MM.1S (cell line): ENCODE results near the gene PRR15L.
"Not testable (repeated sequence)": the region's sequence is repeated elsewhere in the genome, so short reads cannot be mapped to it uniquely, and the experiment has no call there.

Experiments used
- DNase-seq: peaks from one replicate; pipeline ENCODE4 v3.0.0-alpha.2; 2015
- H2AFZ ChIP-seq: fragments of 300-600 bp; sonication (generic); 2 replicates; pipeline ENCODE4 v1.6.0; 2016; ENCODE audit warnings: antibody characterized with exemption, low read length
- H3F3A ChIP-seq: fragments of 300-600 bp; sonication (generic); 2 replicates; pipeline ENCODE4 v1.6.1; 2016; ENCODE audit warnings: mild to moderate bottlenecking, antibody characterized with exemption, low read length, moderate library complexity, mixed read lengths; ENCODE audit not compliant: insufficient read depth
- H3K27ac ChIP-seq: fragments of 300-600 bp; sonication (generic); 2 replicates; pipeline ENCODE4 v1.5.1; 2016; ENCODE audit warnings: mild to moderate bottlenecking, low read length
- H3K27me3 ChIP-seq: fragments of 300-600 bp; sonication (generic); replicated peaks from 2 replicates; pipeline ENCODE4 v1.6.0; 2016; ENCODE audit warnings: low read length; ENCODE audit not compliant: insufficient read depth
- H3K36me3 ChIP-seq: fragments of 300-600 bp; sonication (generic); replicated peaks from 2 replicates; pipeline ENCODE4 v1.6.1; 2016; ENCODE audit warnings: mild to moderate bottlenecking, low read length, mixed read lengths; ENCODE audit not compliant: insufficient read depth
- H3K4me1 ChIP-seq: fragments of 300-600 bp; sonication (generic); 2 replicates; pipeline ENCODE4 v1.6.1; 2016; ENCODE audit warnings: low read length, mixed read lengths
- H3K4me2 ChIP-seq: fragments of 300-600 bp; sonication (generic); 2 replicates; pipeline ENCODE4 v1.6.0; 2016; ENCODE audit warnings: low read depth, low read length
- H3K4me3 ChIP-seq: fragments of 300-600 bp; sonication (generic); 2 replicates; pipeline ENCODE4 v1.5.1; 2016; ENCODE audit warnings: low read length, mixed read lengths
- H3K79me2 ChIP-seq: fragments of 300-600 bp; sonication (generic); 2 replicates; pipeline ENCODE4 v1.6.1; 2016; ENCODE audit warnings: mixed run types, low read length, mixed read lengths
- H3K9ac ChIP-seq: fragments of 300-600 bp; sonication (generic); 2 replicates; pipeline ENCODE4 v1.6.1; 2016; ENCODE audit warnings: low read length, mixed read lengths
- H3K9me2 ChIP-seq: fragments of 300-600 bp; sonication (generic); replicated peaks from 2 replicates; pipeline ENCODE4 v1.6.1; 2016; ENCODE audit warnings: mild to moderate bottlenecking, low read length, mixed read lengths; ENCODE audit not compliant: insufficient read depth
- H3K9me3 ChIP-seq: fragments of 300-600 bp; sonication (generic); replicated peaks from 2 replicates; pipeline ENCODE4 v1.6.1; 2016; ENCODE audit warnings: mild to moderate bottlenecking, low read length, mixed read lengths; ENCODE audit not compliant: insufficient read depth
- H4K20me1 ChIP-seq: fragments of 300-600 bp; sonication (generic); 2 replicates; pipeline ENCODE4 v1.6.1; 2016; ENCODE audit warnings: mild to moderate bottlenecking, low read length, moderate library complexity, mixed read lengths; ENCODE audit not compliant: insufficient read depth
- EZH2 ChIP-seq: fragments of 300-600 bp; sonication (generic); optimal IDR thresholded peaks from 2 replicates; pipeline ENCODE3; 2017; ENCODE audit warnings: low read depth, mild to moderate bottlenecking, antibody characterized with exemption, low read length, mixed read lengths
- EZH2phosphoT487 ChIP-seq: fragments of 300-600 bp; sonication (generic); IDR thresholded peaks from 2 replicates; pipeline ENCODE4 v1.6.1; 2018; ENCODE audit warnings: antibody characterized with exemption, low read length
- TF ChIP-seq, protein P1 (sequence below): fragments of 300-600 bp; sonication (generic); IDR thresholded peaks from 2 replicates; pipeline ENCODE4 v1.5.1; 2016; ENCODE audit warnings: antibody characterized with exemption, low read length, mixed read lengths

The PRR15L gene

DNA sequence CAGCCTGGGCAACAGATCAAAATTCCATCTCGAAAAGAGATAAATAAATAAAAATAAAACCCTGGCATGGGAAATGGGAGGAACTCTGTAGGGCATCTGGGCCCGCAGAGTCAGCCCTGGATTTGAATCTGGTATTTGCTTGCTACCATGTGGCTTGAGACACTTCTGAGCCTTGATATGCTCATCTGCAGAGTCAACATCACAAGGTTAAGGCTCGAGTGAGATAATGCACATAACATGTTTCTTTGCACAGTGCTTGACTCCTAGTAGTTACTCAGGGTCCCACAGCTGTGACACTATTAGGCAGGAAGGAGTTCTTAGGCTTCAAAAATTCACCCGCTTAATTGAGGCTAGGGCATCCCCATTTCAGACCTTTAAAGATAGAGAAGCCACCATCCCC, 34.5 kb upstream of the PRR15L start:
- H3K4me2 ChIP-seq = no peak overlapping the region
- H3K4me1 ChIP-seq = peaks cover 25% of the 10 kb centered on the region

DNA sequence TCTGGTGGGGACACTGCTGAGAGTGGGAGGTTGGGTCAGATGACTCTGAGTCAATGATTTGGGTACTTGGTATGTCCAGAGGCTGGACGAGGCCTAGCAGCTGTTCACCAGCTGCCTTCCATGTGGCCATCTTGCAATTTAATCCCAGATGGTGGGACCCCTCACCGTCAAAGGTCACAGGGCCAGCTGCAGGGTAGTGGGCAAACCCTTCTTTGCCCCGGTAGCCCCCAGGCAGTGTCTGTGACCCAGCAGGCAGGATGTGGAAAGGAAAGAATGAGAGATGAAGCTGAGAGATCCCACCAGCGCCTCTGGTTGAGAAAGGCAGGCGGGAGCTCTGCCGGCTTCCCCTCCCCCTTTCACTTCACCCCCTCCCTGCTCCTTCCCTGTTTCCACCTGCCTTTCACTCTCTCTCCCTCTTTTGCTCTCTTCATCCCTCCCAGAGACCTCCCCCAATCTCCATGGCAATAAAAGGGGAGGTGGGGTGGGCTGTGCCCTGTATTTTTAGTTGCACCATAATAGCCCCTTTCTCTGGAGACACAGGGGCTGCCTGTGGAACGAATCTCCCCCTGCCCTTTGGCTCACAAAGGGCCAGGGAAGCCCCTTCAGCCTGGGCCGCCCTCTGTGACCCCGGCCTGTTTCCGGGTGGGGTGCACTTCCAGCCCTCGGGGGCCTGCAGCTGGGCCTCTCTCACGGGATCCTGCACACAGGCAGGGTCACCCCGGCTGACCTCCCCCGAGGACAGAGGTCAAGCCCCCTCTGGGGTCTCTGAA, 33.5 kb upstream of the PRR15L start:
- Histone ChIP-seq H3K36me3 (no peaks in the 10 kb centered on the region), H4K20me1 (no peaks in the 10 kb centered on the region), H3K9me3 (no peaks in the 10 kb centered on the region), H2AFZ (no peak overlapping the region), H3K4me3 (no peak overlapping the region), H3K4me2 (no peak overlapping the region), H3K9me2 (no peaks in the 10 kb centered on the region), H3K79me2 (no peaks in the 10 kb centered on the region), H3K4me1 (peaks cover 25% of the 10 kb centered on the region), H3K27ac (no peak overlapping the region), H3K27me3 (no peaks in the 10 kb centered on the region), H3F3A (peaks cover 12% of the 10 kb centered on the region), H3K9ac (no peak overlapping the region)
- DNase-seq = no peak
- TF ChIP-seq EZH2 = no peak
- TF ChIP-seq, protein P1, sequence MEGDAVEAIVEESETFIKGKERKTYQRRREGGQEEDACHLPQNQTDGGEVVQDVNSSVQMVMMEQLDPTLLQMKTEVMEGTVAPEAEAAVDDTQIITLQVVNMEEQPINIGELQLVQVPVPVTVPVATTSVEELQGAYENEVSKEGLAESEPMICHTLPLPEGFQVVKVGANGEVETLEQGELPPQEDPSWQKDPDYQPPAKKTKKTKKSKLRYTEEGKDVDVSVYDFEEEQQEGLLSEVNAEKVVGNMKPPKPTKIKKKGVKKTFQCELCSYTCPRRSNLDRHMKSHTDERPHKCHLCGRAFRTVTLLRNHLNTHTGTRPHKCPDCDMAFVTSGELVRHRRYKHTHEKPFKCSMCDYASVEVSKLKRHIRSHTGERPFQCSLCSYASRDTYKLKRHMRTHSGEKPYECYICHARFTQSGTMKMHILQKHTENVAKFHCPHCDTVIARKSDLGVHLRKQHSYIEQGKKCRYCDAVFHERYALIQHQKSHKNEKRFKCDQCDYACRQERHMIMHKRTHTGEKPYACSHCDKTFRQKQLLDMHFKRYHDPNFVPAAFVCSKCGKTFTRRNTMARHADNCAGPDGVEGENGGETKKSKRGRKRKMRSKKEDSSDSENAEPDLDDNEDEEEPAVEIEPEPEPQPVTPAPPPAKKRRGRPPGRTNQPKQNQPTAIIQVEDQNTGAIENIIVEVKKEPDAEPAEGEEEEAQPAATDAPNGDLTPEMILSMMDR = no peak
- TF ChIP-seq EZH2phosphoT487 = no peak

More for the DNA sequence above, 34.5 kb upstream of the PRR15L start:
- Histone ChIP-seq H3F3A (peaks cover 12% of the 10 kb centered on the region), H3K4me3 (no peak overlapping the region), H4K20me1 (no peaks in the 10 kb centered on the region), H3K27me3 (no peaks in the 10 kb centered on the region), H3K9ac (no peak overlapping the region), H2AFZ (no peak overlapping the region), H3K79me2 (no peaks in the 10 kb centered on the region), H3K36me3 (no peaks in the 10 kb centered on the region), H3K9me2 (no peaks in the 10 kb centered on the region), H3K9me3 (no peaks in the 10 kb centered on the region), H3K27ac (no peak overlapping the region)
- no peak for DNase-seq
- TF ChIP-seq EZH2phosphoT487 (no peak), EZH2 (no peak)

DNA sequence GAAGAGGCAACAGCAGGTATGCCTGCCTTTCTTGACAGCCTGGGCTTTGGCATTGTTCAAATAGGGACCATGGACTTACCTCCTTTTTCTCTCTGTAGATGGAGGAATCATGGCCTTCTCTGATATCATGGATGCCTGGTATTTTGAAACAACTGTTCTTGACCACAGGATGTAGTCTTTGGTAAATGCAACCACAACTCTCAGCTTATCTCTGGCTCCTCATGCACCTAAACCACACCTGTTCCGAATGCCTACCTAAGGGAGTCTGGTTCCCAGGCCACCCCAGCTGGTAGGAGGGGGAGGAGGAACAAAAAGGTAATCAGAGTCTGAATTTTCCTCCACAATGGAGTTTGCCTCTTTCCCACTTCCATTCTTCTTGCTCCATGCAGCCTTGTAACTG, 32.0 kb upstream of the PRR15L start:
- H3K36me3 ChIP-seq = no peaks in the 10 kb centered on the region
- TF ChIP-seq EZH2phosphoT487 = no peak
- TF ChIP-seq EZH2 = no peak
- TF ChIP-seq, protein P1 = no peak
- peak overlapping the region; percentile 3; the same call in 1 of the 2 replicates for H3K27ac ChIP-seq
- DNase-seq = peak; percentile 83
- no peaks in the 10 kb centered on the region for H3K9me3 ChIP-seq
- H3K9ac ChIP-seq = no peak overlapping the region
- H3K4me2 ChIP-seq = peak overlapping the region; percentile 20
- H3K79me2 ChIP-seq = no peaks in the 10 kb centered on the region
- no peak overlapping the region for H3K4me3 ChIP-seq
- peaks cover 12% of the 10 kb centered on the region for H3F3A ChIP-seq
- H3K9me2 ChIP-seq = no peaks in the 10 kb centered on the region
- no peaks in the 10 kb centered on the region for H3K27me3 ChIP-seq
- H3K4me1 ChIP-seq = peaks cover 25% of the 10 kb centered on the region
- no peaks in the 10 kb centered on the region for H4K20me1 ChIP-seq
- no peak overlapping the region for H2AFZ ChIP-seq

DNA sequence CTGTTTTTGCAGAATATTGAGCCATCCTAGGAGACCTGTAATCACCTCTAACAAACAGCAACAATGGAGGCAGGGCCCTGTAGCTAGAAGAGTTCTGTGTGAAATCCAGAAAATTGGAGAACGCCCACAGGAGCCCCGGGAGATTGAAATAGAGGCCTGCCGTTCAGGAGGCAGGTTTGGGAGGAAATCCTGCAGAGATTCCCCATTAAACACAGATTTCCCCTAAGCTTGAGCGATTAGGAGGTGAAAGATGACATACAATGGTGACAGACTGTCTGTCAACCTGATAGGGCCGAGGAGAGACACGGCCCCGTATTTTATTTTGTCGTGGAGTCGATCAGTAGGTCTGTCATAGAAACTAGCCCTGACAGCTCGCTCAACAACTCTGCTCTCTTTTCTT, 31.5 kb upstream of the PRR15L start:
- H3K4me1 ChIP-seq = peaks cover 25% of the 10 kb centered on the region
- peaks cover 12% of the 10 kb centered on the region for H3F3A ChIP-seq
- H2AFZ ChIP-seq = no peak overlapping the region
- no peak overlapping the region for H3K4me3 ChIP-seq
- no peaks in the 10 kb centered on the region for H3K36me3 ChIP-seq
- no peak overlapping the region for H3K9ac ChIP-seq
- TF ChIP-seq, protein P1 = no peak
- TF ChIP-seq EZH2phosphoT487 (no peak), EZH2 (no peak)
- no peaks in the 10 kb centered on the region for H3K79me2 ChIP-seq
- no peaks in the 10 kb centered on the region for H3K9me2 ChIP-seq
- H3K27me3 ChIP-seq = no peaks in the 10 kb centered on the region
- peak overlapping the region; percentile 3; the same call in 1 of the 2 replicates for H3K27ac ChIP-seq
- no peak for DNase-seq
- peak overlapping the region; percentile 20 for H3K4me2 ChIP-seq
- H4K20me1 ChIP-seq = no peaks in the 10 kb centered on the region
- H3K9me3 ChIP-seq = no peaks in the 10 kb centered on the region

DNA sequence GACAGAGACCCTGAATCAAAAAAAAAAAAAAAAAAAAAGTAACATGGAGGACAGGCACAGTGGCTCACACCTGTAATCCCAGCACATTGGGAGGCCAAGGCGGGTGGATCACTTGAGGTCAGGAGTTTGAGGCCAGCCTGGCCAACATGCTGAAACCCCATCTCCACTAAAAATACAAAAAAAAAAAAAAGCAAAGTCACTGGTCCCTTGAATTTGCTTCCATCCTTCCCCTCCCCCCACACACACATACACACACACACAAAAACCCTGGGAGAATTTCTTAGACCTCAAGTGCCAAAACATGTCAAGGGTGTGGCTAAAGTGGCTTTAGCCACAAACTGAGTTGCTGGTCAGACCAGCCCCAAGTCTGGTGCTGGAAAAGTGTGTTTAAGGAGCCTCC, 30.8 kb upstream of the PRR15L start:
- DNase-seq, H3K9me2 ChIP-seq, H3K79me2 ChIP-seq, H3K27ac ChIP-seq, H3K4me3 ChIP-seq, H3K9ac ChIP-seq, H3K36me3 ChIP-seq, H3K9me3 ChIP-seq, H3K27me3 ChIP-seq, H3K4me2 ChIP-seq, H4K20me1 ChIP-seq, H2AFZ ChIP-seq: not testable (repeated sequence)
- peaks cover 12% of the 10 kb centered on the region for H3F3A ChIP-seq
- H3K4me1 ChIP-seq = peaks cover 25% of the 10 kb centered on the region
